Heart right ventricle (tissue), 16 donors: ENCODE data around the gene KRTAP10-9. TPM values are rescaled to one million over a fixed set of nuclear protein-coding genes. Genes with fewer than 3 reads are reported as not detected.
A peak's percentile ranks its signal among the peaks of the same experiment; 100 is the strongest.
"Not testable (repeated sequence)": the region's sequence is repeated elsewhere in the genome, so short reads cannot be mapped to it uniquely, and the experiment has no call there.

Source experiments
- ATAC-seq, 8 donors: fragments of 200-7000 bp; cut with Tn5 transposase; one replicate each; pipeline ENCODE4 v1.9.1; 2020; ENCODE audit warnings: mild to moderate bottlenecking in 8 of 8, moderate library complexity in 8 of 8, moderate number of reproducible peaks in 1 of 8
- DNase-seq, 2 donors: peaks; one replicate each; pipeline ENCODE4 v3.0.0-alpha.2; 2020
- H3K27ac ChIP-seq, 10 donors: fragments of 200-600 bp; sonication (generic) in 2 of 10; one replicate each; pipeline versions ENCODE4 v1.5.0 to v1.8.0; 2020 to 2022; ENCODE audit warnings: mild to moderate bottlenecking in 3 of 10
- H3K27me3 ChIP-seq, 7 donors: fragments of 200-600 bp; one replicate each; pipeline ENCODE4 v1.8.0; 2021 to 2022; ENCODE audit warnings: mild to moderate bottlenecking in 2 of 7
- H3K36me3 ChIP-seq, 9 donors: fragments of 200-600 bp; sonication (generic) in 1 of 9; one replicate each; pipeline versions ENCODE4 v1.5.0 to v1.8.0; 2020 to 2022; ENCODE audit warnings: mild to moderate bottlenecking in 2 of 9
- H3K4me1 ChIP-seq, 9 donors: fragments of 200-600 bp; sonication (generic) in 1 of 9; one replicate each; pipeline versions ENCODE4 v1.5.0 to v1.8.0; 2020 to 2022; ENCODE audit warnings: mild to moderate bottlenecking in 4 of 9
- H3K4me3 ChIP-seq, 10 donors: fragments of 200-600 bp; sonication (generic) in 2 of 10; one replicate each; pipeline versions ENCODE4 v1.5.0 to v1.8.0; 2020 to 2022; ENCODE audit warnings: mild to moderate bottlenecking in 7 of 10, moderate library complexity in 2 of 10
- H3K9me3 ChIP-seq, 11 donors: fragments of 200-600 bp in 10 of 11; sonication (generic) in 2 of 11; one replicate each; pipeline versions ENCODE4 v1.5.0 to v1.8.0; 2013 to 2022; ENCODE audit warnings: mild to moderate bottlenecking in 2 of 11, control low read depth in 1 of 11, moderate library complexity in 1 of 11
- CTCF ChIP-seq, 9 donors: fragments of 200-600 bp; sonication (generic) in 2 of 9; IDR thresholded peaks; one replicate each; pipeline versions ENCODE4 v1.5.0 to v1.8.0; 2021 to 2022; ENCODE audit warnings: antibody characterized with exemption in 9 of 9, mild to moderate bottlenecking in 5 of 9, moderate library complexity in 1 of 9
- WGBS, 2 donors: extraction: QIAGEN DNeasy Blood & Tissue Kit; methylation state at CpG; one replicate each; pipeline ENCODE4 v1.1.7; 2013; ENCODE audit warnings: inconsistent platforms in 1 of 2; 5-methylcytosine and 5-hydroxymethylcytosine counted together
- intact Hi-C, 10 donors: fragments of 100-400 bp; cut with DNase I; formaldehyde crosslinking; loops; one replicate each; pipeline versions ENCODE4 v1.11.1 to v1.14.2; 2022
- polyA plus RNA-seq, 2 donors: library from polyadenylated mRNA; stranded (reverse); fragments of 200-250 nt; gene quantifications; one replicate each; pipeline ENCODE4 v1.2.3, GENCODE V29; 2013
- total RNA-seq, 10 donors: library from RNA; stranded (reverse); fragmentation: NEBNext Ultra II Directional in 3 of 10; extraction: Animal tissue kit (Norgen Biotek cat#: 25700) in 3 of 10; gene quantifications; one replicate each; pipeline versions ENCODE4 v1.2.1 to v1.2.4, GENCODE V29; 2021 to 2023
- donor health status: Arrhythmogenic right ventricular cardiomyopathy.
- donor health status: ischemic (EF 13 %, LVEDD 7.1; RV severe dilation, severe dysfunction).
- donor health status: healthy with polysubstance abuse.
- donor health status: DM: no; HTN: yes; CAD: no.
- donor health status: DM: no; HTN: no; CAD: no.
- donor health status: ischemic (EF 25% LVEDD 6.9; RV normal size, moderate dysfunction).
- donor health status: ischemic (EF 25% LVEDD 5.7; RV mildly dilated, moderate dysfunction).
- donor health status: healthy.
- donor health status: DM: yes; HTN: yes; CAD: no.
- donor health status: Ischemic cardiomyopathy.
- donor health status: ischemic (EF 35%, LVEDD 5.7; RV mildly dilated, moderate dysfunction).
- donor health status: nonischemic (EF 11% LVEDD 7.7; RV severe dilation, severe dysfunction).
- donor health status: DM: yes; HTN: yes; CAD: no.
- donor health status: PGD.
- donor health status: ischemic (EF 29% LVEDD 5.4; RV normal size, mild dysfunction).
- donor health status: nonischemic (EF 23%, LVEDD 6.1; RV moderate dilation, normal function).

KRTAP10-9 gene
- total and polyA plus RNA-seq, 12 donors: not detected

DNA sequence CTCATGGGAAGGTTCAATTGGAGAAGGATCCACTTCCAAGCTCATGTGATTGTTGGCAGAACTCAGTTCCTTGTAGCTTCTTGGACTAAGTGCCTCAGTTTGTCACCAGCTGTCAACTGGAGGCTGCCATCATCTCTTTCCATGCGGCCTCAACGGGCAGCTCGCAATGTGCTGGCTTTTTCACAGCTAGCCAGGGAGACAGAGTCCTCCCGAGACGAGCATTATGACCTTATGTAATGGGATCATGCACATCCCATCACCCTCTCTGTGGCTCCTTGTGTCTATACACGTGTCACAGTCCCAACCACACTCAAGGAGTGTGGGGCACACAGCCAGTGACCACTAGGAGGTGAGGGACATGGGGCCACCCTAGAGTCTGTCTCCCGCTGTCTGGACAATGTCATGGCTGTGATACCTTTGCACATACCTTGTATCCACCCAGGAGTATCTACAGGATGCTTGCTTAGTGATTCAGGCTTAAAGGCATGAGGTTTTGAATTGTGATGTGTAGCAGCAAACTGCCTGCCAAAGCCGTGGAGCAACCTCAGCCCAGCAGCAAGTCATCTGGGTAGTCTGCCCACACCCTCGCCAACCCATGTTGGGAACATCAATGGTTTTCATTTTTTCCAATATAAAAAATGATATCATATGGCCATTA is 30.7 kb upstream of the KRTAP10-9 start:
- Histone ChIP-seq H3K9me3 (peaks cover 0 to 10% (median 0%) of the 10 kb centered on the region in 11 donors), H3K27ac (no peak overlapping the region), H3K4me1 (peaks cover 0 to 4% (median 0%) of the 10 kb centered on the region in 9 donors), H3K4me3 (no peak overlapping the region), H3K27me3 (peaks cover 0 to 59% (median 11%) of the 10 kb centered on the region in 7 donors), H3K36me3 (no peaks in the 10 kb centered on the region)
- intact Hi-C loops: no loop called here
- no peak for ATAC-seq
- WGBS, 2 donors: 75% methylated on average over 9 of the region's 9 CpGs
- DNase-seq: no peak
- TF ChIP-seq CTCF (IDR thresholded peaks at IDR 0.05): no peak

DNA sequence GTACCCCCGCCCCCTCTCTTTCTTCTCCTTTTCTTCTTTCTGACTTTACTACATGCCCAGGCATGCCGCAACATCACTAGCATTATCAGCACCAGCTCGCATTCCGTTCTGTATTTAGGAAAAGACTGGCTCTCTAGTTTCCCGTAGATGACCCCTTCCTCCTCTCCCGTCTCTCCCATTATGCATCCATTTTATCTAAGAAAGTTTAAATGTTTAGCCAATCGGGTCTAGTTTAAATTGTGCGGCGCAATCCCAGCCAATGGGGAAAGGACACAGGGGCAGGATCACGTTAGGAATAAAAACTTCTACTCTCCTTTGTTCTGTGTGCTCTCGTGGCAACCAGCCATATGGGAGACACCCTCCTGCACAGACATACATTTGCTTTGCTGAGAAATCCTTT is 28.8 kb upstream of the KRTAP10-9 start:
- H3K4me3 ChIP-seq: no peak overlapping the region
- no peak for ATAC-seq
- 58% methylated on average over 11 of the region's 11 CpGs for WGBS, 2 donors
- no peak overlapping the region for H3K27ac ChIP-seq
- H3K27me3 ChIP-seq: peaks cover 0 to 61% (median 14%) of the 10 kb centered on the region in 7 donors
- no peak for TF ChIP-seq CTCF (IDR thresholded peaks at IDR 0.05)
- H3K4me1 ChIP-seq: peaks cover 0 to 4% (median 0%) of the 10 kb centered on the region in 9 donors
- no peaks in the 10 kb centered on the region for H3K36me3 ChIP-seq
- intact Hi-C loops: no loop called here
- H3K9me3 ChIP-seq: peaks cover 0 to 10% (median 0%) of the 10 kb centered on the region in 11 donors
- DNase-seq: no peak

GRCh38 chr21:44599264-44600029 is 27.4 kb upstream of the KRTAP10-9 start:
- H3K4me1 ChIP-seq: no peaks in the 10 kb centered on the region
- no peak overlapping the region for H3K4me3 ChIP-seq
- H3K9me3 ChIP-seq: peaks cover 0 to 17% (median 0%) of the 10 kb centered on the region in 11 donors
- WGBS, 2 donors: 79 to 83% methylated on average over 8 of the region's 8 CpGs
- no peaks in the 10 kb centered on the region for H3K36me3 ChIP-seq
- DNase-seq (no peak), ATAC-seq (no peak)
- peaks cover 0 to 61% (median 19%) of the 10 kb centered on the region in 7 donors for H3K27me3 ChIP-seq
- TF ChIP-seq CTCF (IDR thresholded peaks at IDR 0.05): no peak
- H3K27ac ChIP-seq: no peak overlapping the region
- intact Hi-C loops: no loop called here

DNA sequence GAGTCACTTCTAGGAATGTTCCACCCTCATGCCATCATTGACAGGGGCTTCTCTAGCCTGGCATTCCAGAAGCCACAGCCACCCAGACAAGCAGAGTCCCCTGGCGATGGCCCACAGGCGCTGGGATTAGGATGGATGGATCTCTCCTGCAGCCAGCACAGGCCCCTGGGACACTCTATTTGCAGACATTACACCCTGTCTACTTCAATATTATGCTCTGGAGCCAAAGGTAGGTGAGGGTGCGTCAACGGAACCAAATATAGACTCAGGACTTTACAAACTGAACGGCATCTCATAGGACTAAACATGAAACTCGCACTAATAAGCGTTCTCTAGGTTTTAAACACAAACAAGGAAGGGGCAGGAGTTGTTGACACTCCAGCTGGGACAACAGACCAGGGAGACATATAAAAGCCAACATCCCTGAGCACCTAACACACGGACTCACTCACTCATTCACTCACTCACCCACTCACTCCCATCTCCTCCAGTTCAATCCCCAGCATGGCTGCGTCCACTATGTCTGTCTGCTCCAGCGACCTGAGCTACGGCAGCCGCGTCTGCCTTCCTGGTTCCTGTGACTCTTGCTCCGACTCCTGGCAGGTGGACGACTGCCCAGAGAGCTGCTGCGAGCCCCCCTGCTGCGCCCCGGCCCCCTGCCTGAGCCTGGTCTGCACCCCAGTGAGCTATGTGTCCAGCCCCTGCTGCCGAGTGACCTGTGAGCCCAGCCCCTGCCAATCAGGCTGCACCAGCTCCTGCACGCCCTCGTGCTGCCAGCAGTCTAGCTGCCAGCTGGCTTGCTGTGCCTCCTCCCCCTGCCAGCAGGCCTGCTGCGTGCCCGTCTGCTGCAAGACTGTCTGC is 26.5 kb upstream of the KRTAP10-9 start, which contains the start of gene KRTAP10-7:
KRTAP10-7 (plus strand) TSS at position 480 of the 861 bp plus-strand sequence; CDS start at position 505, 25 bp downstream.
- H3K4me1 ChIP-seq, H3K4me3 ChIP-seq, DNase-seq, intact Hi-C loops, H3K36me3 ChIP-seq, H3K27ac ChIP-seq: not testable (repeated sequence)
- H3K27me3 ChIP-seq: peaks cover 0 to 61% (median 18%) of the 10 kb centered on the region in 7 donors
- peaks cover 0 to 19% (median 0%) of the 10 kb centered on the region in 11 donors for H3K9me3 ChIP-seq
- peak in 3 of 8 donors; percentile 29 to 58 (median 41) for ATAC-seq
- 71 to 75% methylated on average over 20 to 23 of the region's 23 CpGs for WGBS, 2 donors

GRCh38 chr21:44601091-44601490 is 25.8 kb upstream of the KRTAP10-9 start:
- Histone ChIP-seq H3K27me3 (peaks cover 0 to 61% (median 18%) of the 10 kb centered on the region in 7 donors), H3K9me3 (peaks cover 0 to 21% (median 0%) of the 10 kb centered on the region in 11 donors)
- intact Hi-C loops, H3K4me3 ChIP-seq, H3K36me3 ChIP-seq, DNase-seq, H3K4me1 ChIP-seq, H3K27ac ChIP-seq: not testable (repeated sequence)
- WGBS, 2 donors: 72 to 74% methylated on average over 9 to 10 of the region's 10 CpGs
- peak in 1 of 8 donors; percentile 22 for ATAC-seq
